Measurements from ENCODE around the gene DGCR8. TPM values are rescaled to one million over a fixed set of nuclear protein-coding genes. Genes with fewer than 3 reads are reported as not detected.

The DGCR8 gene
- total RNA-seq, 4 donors from 2014 or later, result 13.2 to 56.2 (median 33.5) TPM

- H3K4me1 ChIP-seq, result no peaks in the 10 kb centered on the region
- no peaks in the 10 kb centered on the region for H3K36me3 ChIP-seq
- no peak for TF ChIP-seq CTCF (IDR thresholded peaks at IDR 0.05)
- TF ChIP-seq POLR2A (IDR thresholded peaks at IDR 0.05), result no peak
- intact Hi-C loops (cut with DNase I; ENCODE audit: low total_unique reads), result no loop called here
- no peaks in the 10 kb centered on the region for H3K27me3 ChIP-seq
- no peak overlapping the region for H3K4me3 ChIP-seq
- no peak for DNase-seq
- no peaks in the 10 kb centered on the region for H3K9me3 ChIP-seq
- H3K27ac ChIP-seq, result no peak overlapping the region
Observed at GRCh38 chr22:20060700-20061480, 19.2 kb upstream of the DGCR8 start.

GRCh38 chr22:20061481-20061861 lies 18.6 kb upstream of the DGCR8 start:
- Histone ChIP-seq H3K36me3 (no peaks in the 10 kb centered on the region), H3K27me3 (no peaks in the 10 kb centered on the region), H3K27ac (no peak overlapping the region), H3K4me3 (no peak overlapping the region), H3K9me3 (no peaks in the 10 kb centered on the region), H3K4me1 (no peaks in the 10 kb centered on the region)
- intact Hi-C loops (cut with DNase I; ENCODE audit: low total_unique reads), result no loop called here
- DNase-seq, result no peak
- TF ChIP-seq CTCF (IDR thresholded peaks at IDR 0.05) (no peak), POLR2A (IDR thresholded peaks at IDR 0.05) (no peak)

GRCh38 chr22:20062043-20062765 lies 17.8 kb upstream of the DGCR8 start:
- no peaks in the 10 kb centered on the region for H3K27me3 ChIP-seq
- DNase-seq, result no peak
- no peaks in the 10 kb centered on the region for H3K9me3 ChIP-seq
- no peaks in the 10 kb centered on the region for H3K36me3 ChIP-seq
- intact Hi-C loops (cut with DNase I; ENCODE audit: low total_unique reads), result no loop called here
- no peak overlapping the region for H3K4me3 ChIP-seq
- no peaks in the 10 kb centered on the region for H3K4me1 ChIP-seq
- no peak overlapping the region for H3K27ac ChIP-seq
- TF ChIP-seq POLR2A (IDR thresholded peaks at IDR 0.05) (no peak), CTCF (IDR thresholded peaks at IDR 0.05) (no peak)

- intact Hi-C loops (cut with DNase I; ENCODE audit: low total_unique reads), result no loop called here
- no peak overlapping the region for H3K27ac ChIP-seq
- H3K9me3 ChIP-seq, result no peaks in the 10 kb centered on the region
- DNase-seq, result no peak
- no peaks in the 10 kb centered on the region for H3K36me3 ChIP-seq
- H3K27me3 ChIP-seq, result no peaks in the 10 kb centered on the region
- no peak for TF ChIP-seq POLR2A (IDR thresholded peaks at IDR 0.05)
- TF ChIP-seq CTCF (IDR thresholded peaks at IDR 0.05), result no peak
- H3K4me3 ChIP-seq, result no peak overlapping the region
- no peaks in the 10 kb centered on the region for H3K4me1 ChIP-seq
Observed at GRCh38 chr22:20062766-20063083, 17.3 kb upstream of the DGCR8 start.

Data from uterus (tissue), 4 donors.